HepG2 (cell line): Measurements from ENCODE around the gene CCDC201. TPM values are rescaled to one million over a fixed set of nuclear protein-coding genes. Genes with fewer than 3 reads are reported as not detected.

ENCODE experiments used
- AGO1 ChIP-seq: fragments of 200-400 bp; formaldehyde crosslinking; IDR thresholded peaks from 2 replicates; pipeline ENCODE4 v1.6.1; 2017; ENCODE audit warnings: mild to moderate bottlenecking, low read depth, low read length, moderate library complexity; ENCODE audit not compliant: poor library complexity, severe bottlenecking
- CCDC6 ChIP-seq: sonication (generic); formaldehyde crosslinking; IDR thresholded peaks from 2 replicates; pipeline ENCODE4 v1.8.1; 2022; ENCODE audit warnings: mild to moderate bottlenecking, missing genetic modification reagents, moderate library complexity
- HDAC6 ChIP-seq: fragments of 200-600 bp; sonication (generic); IDR thresholded peaks from 2 replicates; pipeline ENCODE4 v1.7.0; 2017; ENCODE audit warnings: mild to moderate bottlenecking, antibody characterized with exemption, low read length, low read depth
- RFX5 ChIP-seq: IDR thresholded peaks from 2 replicates; pipeline ENCODE4 v1.6.1; 2011; ENCODE audit warnings: low read depth, low read length, improper control_type of control experiment
- TMF1 ChIP-seq: sonication (generic); formaldehyde crosslinking; IDR thresholded peaks from 2 replicates; pipeline ENCODE4 v1.8.1; 2022; ENCODE audit warnings: low read depth, missing genetic modification reagents
- ZBTB38 ChIP-seq: sonication (generic); formaldehyde crosslinking; IDR thresholded peaks from 2 replicates; pipeline ENCODE4 v1.5.1; 2020; ENCODE audit warnings: mild to moderate bottlenecking, missing genetic modification reagents
- ZFP90 ChIP-seq: sonication (generic); formaldehyde crosslinking; IDR thresholded peaks from 2 replicates; pipeline ENCODE4 v1.8.0; 2022; ENCODE audit warnings: missing genetic modification reagents, mild to moderate bottlenecking, inconsistent platforms, borderline replicate concordance
- ZNF225 ChIP-seq: sonication (generic); formaldehyde crosslinking; IDR thresholded peaks from 2 replicates; pipeline ENCODE4 v1.4.0; 2020; ENCODE audit warnings: mild to moderate bottlenecking, missing genetic modification reagents
- ZNF773 ChIP-seq: sonication (generic); formaldehyde crosslinking; IDR thresholded peaks from 2 replicates; pipeline ENCODE4 v1.4.0; 2020; ENCODE audit warnings: missing genetic modification reagents, borderline replicate concordance
- ZSCAN29 ChIP-seq: sonication (generic); formaldehyde crosslinking; conservative IDR thresholded peaks from 2 replicates; pipeline ENCODE4 v1.4.0; 2020; ENCODE audit warnings: mild to moderate bottlenecking, missing genetic modification reagents
- polyA plus RNA-seq, 8 experiments: library from polyadenylated mRNA; depleted of rRNA in 3 of 8; stranded (reverse) in 7 of 8; unstranded in 1 of 8; fragments of >200 nt; fragmentation: Illumina TruSeq in 4 of 8; extraction: Trizol in 4 of 8; gene quantifications; 2 replicates each; pipeline versions ENCODE4 v1.2.1 to v1.2.3, GENCODE V29; 2011 to 2016; ENCODE audit warnings: low read depth in 4 of 8, missing spikeins in 1 of 8, mixed read lengths in 1 of 8; ENCODE audit not compliant: insufficient read depth in 1 of 8
- total RNA-seq, 5 experiments: library from RNA; depleted of rRNA; stranded (reverse); fragments of >200 nt; fragmentation: Illumina TruSeq; extraction: Trizol; gene quantifications; 2 replicates each; pipeline ENCODE4 v1.2.3, GENCODE V29; 2016; ENCODE audit warnings: low read depth in 1 of 5
- TF ChIP-seq, protein P1 (sequence below): fragments of 450-650 bp; IDR thresholded peaks from 2 replicates; pipeline ENCODE4 v1.6.1; 2016
- TF ChIP-seq, protein P2 (sequence below): sonication (generic); formaldehyde crosslinking; IDR thresholded peaks from 2 replicates; pipeline ENCODE4 v1.8.1; 2022; ENCODE audit warnings: low read depth, mild to moderate bottlenecking, missing genetic modification reagents
- TF ChIP-seq, protein P3 (sequence below): sonication (generic); formaldehyde crosslinking; IDR thresholded peaks from 2 replicates; pipeline ENCODE4 v1.4.0; 2020; ENCODE audit warnings: missing genetic modification reagents
- TF ChIP-seq, protein P4 (sequence below): sonication (generic); formaldehyde crosslinking; IDR thresholded peaks from 2 replicates; pipeline ENCODE4 v1.4.0; 2020; ENCODE audit warnings: missing genetic modification reagents, mild to moderate bottlenecking, borderline replicate concordance

The CCDC201 gene
- total and polyA plus RNA-seq, 2 of the 13 experiments (the other 11 are each of a cell fraction or from before 2014, with no cell fraction given) = 0.92 TPM; not detected in 1

DNA sequence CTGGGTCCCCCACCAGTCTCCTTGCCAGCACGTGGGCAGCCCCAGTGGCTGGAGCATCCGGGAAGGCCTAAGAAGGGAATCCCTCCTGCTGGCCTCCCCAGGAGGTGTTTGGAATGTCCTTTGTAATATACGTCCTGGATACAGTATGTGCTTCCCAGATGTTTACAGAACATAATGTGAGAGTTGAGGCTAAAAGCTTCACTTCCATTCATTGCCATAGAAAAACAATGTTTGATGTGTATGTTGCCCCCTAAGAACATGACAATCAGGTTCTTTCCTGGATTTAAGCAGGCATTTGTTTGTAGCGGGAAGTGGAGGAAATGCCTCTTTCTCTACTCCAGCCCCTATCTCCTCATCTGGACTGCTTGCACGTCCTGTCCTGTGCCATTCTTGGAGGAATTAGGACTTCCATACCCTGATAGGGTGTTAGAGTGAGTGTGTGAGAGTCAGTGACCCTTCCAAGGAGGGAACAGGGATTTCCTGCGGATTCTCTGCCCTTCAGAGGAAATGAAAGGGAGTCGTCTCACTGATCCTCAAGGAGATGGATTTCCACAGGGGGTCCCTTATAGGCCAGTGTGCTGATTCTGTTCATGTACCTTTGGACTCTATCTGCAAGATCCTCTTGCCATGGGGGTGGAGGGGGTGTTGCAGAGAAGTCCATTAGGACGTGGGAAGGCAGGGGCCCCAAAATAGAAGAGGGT lies 16.6 kb upstream of the CCDC201 start (continued):
- no peak for TF ChIP-seq ZBTB38 (CRISPR knock-in tag)
- TF ChIP-seq HDAC6 = no peak
- 0 out of 2 replicates have a peak, but pooled peaks have one; percentile 3 for TF ChIP-seq ZNF225 (CRISPR knock-in tag)
- TF ChIP-seq ZNF773 = no peak
- no peak for TF ChIP-seq RFX5
- TF ChIP-seq, protein P1, sequence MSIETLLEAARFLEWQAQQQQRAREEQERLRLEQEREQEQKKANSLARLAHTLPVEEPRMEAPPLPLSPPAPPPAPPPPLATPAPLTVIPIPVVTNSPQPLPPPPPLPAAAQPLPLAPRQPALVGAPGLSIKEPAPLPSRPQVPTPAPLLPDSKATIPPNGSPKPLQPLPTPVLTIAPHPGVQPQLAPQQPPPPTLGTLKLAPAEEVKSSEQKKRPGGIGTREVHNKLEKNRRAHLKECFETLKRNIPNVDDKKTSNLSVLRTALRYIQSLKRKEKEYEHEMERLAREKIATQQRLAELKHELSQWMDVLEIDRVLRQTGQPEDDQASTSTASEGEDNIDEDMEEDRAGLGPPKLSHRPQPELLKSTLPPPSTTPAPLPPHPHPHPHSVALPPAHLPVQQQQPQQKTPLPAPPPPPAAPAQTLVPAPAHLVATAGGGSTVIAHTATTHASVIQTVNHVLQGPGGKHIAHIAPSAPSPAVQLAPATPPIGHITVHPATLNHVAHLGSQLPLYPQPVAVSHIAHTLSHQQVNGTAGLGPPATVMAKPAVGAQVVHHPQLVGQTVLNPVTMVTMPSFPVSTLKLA = no peak
- TF ChIP-seq, protein P2, sequence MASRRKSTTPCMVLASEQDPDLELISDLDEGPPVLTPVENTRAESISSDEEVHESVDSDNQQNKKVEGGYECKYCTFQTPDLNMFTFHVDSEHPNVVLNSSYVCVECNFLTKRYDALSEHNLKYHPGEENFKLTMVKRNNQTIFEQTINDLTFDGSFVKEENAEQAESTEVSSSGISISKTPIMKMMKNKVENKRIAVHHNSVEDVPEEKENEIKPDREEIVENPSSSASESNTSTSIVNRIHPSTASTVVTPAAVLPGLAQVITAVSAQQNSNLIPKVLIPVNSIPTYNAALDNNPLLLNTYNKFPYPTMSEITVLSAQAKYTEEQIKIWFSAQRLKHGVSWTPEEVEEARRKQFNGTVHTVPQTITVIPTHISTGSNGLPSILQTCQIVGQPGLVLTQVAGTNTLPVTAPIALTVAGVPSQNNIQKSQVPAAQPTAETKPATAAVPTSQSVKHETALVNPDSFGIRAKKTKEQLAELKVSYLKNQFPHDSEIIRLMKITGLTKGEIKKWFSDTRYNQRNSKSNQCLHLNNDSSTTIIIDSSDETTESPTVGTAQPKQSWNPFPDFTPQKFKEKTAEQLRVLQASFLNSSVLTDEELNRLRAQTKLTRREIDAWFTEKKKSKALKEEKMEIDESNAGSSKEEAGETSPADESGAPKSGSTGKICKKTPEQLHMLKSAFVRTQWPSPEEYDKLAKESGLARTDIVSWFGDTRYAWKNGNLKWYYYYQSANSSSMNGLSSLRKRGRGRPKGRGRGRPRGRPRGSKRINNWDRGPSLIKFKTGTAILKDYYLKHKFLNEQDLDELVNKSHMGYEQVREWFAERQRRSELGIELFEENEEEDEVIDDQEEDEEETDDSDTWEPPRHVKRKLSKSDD (CRISPR knock-in tag) = no peak
- no peak for TF ChIP-seq TMF1
- TF ChIP-seq ZFP90 (CRISPR knock-in tag) = 0 out of 2 replicates have a peak, but pooled peaks have one; percentile 30
- no peak for TF ChIP-seq ZSCAN29
- no peak for TF ChIP-seq AGO1
- peak; percentile 76 for TF ChIP-seq CCDC6 (CRISPR knock-in tag)
- TF ChIP-seq, protein P3, sequence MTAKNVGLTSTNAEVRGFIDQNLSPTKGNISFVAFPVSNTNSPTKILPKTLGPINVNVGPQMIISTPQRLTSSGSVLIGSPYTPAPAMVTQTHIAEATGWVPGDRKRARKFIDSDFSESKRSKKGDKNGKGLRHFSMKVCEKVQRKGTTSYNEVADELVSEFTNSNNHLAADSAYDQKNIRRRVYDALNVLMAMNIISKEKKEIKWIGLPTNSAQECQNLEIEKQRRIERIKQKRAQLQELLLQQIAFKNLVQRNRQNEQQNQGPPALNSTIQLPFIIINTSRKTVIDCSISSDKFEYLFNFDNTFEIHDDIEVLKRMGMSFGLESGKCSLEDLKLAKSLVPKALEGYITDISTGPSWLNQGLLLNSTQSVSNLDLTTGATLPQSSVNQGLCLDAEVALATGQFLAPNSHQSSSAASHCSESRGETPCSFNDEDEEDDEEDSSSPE (CRISPR knock-in tag) = no peak; the same call in 1 of the 2 replicates
- TF ChIP-seq, protein P4, sequence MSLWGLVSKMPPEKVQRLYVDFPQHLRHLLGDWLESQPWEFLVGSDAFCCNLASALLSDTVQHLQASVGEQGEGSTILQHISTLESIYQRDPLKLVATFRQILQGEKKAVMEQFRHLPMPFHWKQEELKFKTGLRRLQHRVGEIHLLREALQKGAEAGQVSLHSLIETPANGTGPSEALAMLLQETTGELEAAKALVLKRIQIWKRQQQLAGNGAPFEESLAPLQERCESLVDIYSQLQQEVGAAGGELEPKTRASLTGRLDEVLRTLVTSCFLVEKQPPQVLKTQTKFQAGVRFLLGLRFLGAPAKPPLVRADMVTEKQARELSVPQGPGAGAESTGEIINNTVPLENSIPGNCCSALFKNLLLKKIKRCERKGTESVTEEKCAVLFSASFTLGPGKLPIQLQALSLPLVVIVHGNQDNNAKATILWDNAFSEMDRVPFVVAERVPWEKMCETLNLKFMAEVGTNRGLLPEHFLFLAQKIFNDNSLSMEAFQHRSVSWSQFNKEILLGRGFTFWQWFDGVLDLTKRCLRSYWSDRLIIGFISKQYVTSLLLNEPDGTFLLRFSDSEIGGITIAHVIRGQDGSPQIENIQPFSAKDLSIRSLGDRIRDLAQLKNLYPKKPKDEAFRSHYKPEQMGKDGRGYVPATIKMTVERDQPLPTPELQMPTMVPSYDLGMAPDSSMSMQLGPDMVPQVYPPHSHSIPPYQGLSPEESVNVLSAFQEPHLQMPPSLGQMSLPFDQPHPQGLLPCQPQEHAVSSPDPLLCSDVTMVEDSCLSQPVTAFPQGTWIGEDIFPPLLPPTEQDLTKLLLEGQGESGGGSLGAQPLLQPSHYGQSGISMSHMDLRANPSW (CRISPR knock-in tag) = no peak
